ENCODE measurements around the gene USO1.

GRCh38 chr4:75698162-75698962, 26.0 kb upstream of the USO1 start:
- TF ChIP-seq CTCF (IDR thresholded peaks at IDR 0.05; ENCODE audit: extremely low read depth in 1 of 2, insufficient read depth in 1 of 2, low read depth in 1 of 2, low read length in 2 of 2): no peak
- TF ChIP-seq GATA2 (IDR thresholded peaks at IDR 0.05; ENCODE audit: insufficient read depth, insufficient read length, low read depth, low read length): no peak
- no peak for TF ChIP-seq POLR2A (IDR thresholded peaks at IDR 0.05; ENCODE audit: low read depth, low read length)
- no peak for TF ChIP-seq MAX (IDR thresholded peaks at IDR 0.05; ENCODE audit: insufficient read depth, insufficient read length)
- TF ChIP-seq EZH2 (IDR thresholded peaks at IDR 0.05; ENCODE audit: borderline replicate concordance, low read depth, low read length, severe bottlenecking): no peak
- no peak for TF ChIP-seq POLR2AphosphoS5 (IDR thresholded peaks at IDR 0.05; ENCODE audit: insufficient read depth, low read depth, low read length)
- TF ChIP-seq MYC (IDR thresholded peaks at IDR 0.05; ENCODE audit: low read depth, low read length): no peak
- TF ChIP-seq FOS (IDR thresholded peaks at IDR 0.05; ENCODE audit: borderline replicate concordance, insufficient read depth, low read length): no peak
- TF ChIP-seq JUN (IDR thresholded peaks at IDR 0.05; ENCODE audit: borderline replicate concordance, insufficient read depth, insufficient read length, low read depth): no peak
